ENCODE results near the gene STK11IP. TPM values are rescaled to one million over a fixed set of nuclear protein-coding genes. Genes with fewer than 3 reads are reported as not detected.

Gene STK11IP
- total RNA-seq, 4 donors from 2014 or later: 19.4 to 62.6 (median 51.5) TPM

DNA sequence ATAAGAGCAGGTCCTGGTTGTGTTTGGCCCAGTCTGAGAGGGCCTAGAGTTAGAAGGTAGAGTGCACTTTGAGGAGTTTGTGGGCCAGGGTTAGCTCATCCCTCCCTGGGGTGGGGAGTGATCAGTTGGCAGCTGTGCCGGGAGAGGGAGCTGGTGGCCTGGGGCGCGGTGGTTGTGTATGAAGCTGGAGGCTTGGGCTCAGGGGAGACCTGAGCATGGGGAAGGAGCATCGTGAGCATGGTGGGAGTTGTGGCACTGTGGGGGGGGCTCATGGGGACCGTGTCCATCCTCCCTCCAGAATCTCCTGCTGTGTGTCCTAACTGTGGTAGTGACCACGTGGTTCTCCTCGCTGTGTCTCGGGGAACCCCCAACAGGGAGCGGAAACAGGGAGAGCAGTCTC is 13.6 kb downstream of the STK11IP start:
- DNase-seq: no peak
- Histone ChIP-seq H3K9me3 (no peaks in the 10 kb centered on the region), H3K36me3 (peaks cover 0 to 72% (median 0%) of the 10 kb centered on the region in 3 donors), H3K27ac (no peak overlapping the region), H3K4me1 (peaks cover 0 to 6% (median 3%) of the 10 kb centered on the region in 4 donors), H3K27me3 (no peaks in the 10 kb centered on the region), H3K4me3 (no peak overlapping the region)
- TF ChIP-seq, protein P1, sequence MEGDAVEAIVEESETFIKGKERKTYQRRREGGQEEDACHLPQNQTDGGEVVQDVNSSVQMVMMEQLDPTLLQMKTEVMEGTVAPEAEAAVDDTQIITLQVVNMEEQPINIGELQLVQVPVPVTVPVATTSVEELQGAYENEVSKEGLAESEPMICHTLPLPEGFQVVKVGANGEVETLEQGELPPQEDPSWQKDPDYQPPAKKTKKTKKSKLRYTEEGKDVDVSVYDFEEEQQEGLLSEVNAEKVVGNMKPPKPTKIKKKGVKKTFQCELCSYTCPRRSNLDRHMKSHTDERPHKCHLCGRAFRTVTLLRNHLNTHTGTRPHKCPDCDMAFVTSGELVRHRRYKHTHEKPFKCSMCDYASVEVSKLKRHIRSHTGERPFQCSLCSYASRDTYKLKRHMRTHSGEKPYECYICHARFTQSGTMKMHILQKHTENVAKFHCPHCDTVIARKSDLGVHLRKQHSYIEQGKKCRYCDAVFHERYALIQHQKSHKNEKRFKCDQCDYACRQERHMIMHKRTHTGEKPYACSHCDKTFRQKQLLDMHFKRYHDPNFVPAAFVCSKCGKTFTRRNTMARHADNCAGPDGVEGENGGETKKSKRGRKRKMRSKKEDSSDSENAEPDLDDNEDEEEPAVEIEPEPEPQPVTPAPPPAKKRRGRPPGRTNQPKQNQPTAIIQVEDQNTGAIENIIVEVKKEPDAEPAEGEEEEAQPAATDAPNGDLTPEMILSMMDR (IDR thresholded peaks at IDR 0.05): no peak
- TF ChIP-seq POLR2A (IDR thresholded peaks at IDR 0.05): no peak

- Histone ChIP-seq H3K36me3 (peaks cover 0 to 64% (median 0%) of the 10 kb centered on the region in 3 donors), H3K9me3 (no peaks in the 10 kb centered on the region), H3K27me3 (no peaks in the 10 kb centered on the region), H3K4me1 (peaks cover 0 to 6% (median 3%) of the 10 kb centered on the region in 4 donors), H3K4me3 (no peak overlapping the region), H3K27ac (no peak overlapping the region)
- DNase-seq: no peak
- TF ChIP-seq, protein P1 (IDR thresholded peaks at IDR 0.05): no peak
- no peak for TF ChIP-seq POLR2A (IDR thresholded peaks at IDR 0.05)
These were observed 14.4 kb downstream of the STK11IP start for GRCh38 chr2:219611866-219612576.

DNA sequence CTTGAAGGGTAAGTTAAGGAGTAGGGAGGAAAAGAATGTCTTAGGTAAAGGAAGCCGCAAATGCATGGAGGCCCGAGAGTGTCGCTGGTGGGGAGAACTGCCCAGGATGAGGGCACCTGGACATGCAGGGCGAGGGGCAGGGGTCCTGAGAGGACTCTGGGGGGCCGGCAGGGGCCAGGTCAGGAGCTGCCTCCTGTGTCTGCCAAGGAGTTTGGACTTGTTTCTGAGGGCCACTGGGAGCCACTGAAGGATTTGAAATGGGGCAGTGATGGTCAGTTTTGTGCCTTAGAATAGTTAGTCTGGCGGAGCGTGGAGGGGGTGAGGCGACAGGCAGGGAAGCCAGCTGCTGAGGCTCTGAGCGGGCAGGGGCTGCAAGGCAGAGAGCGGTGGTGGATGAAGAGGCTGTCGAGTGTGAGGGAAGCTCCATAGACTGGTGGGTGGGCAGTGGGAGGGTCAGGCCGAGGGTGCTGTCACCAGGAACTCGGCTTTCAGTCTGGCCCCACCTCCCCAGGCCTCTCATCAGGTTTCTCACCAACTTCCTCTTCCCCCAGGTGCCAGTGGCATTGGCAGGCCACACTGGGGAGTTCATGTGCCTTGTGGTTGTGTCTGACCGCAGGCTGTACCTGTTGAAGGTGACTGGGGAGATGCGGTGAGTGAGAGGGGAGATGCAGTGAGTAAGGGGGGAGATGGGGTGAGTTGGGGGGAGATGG is 15.1 kb downstream of the STK11IP start:
- H3K36me3 ChIP-seq: peaks cover 0 to 57% (median 0%) of the 10 kb centered on the region in 3 donors
- H3K27ac ChIP-seq: no peak overlapping the region
- no peaks in the 10 kb centered on the region for H3K9me3 ChIP-seq
- no peak overlapping the region for H3K4me3 ChIP-seq
- TF ChIP-seq, protein P1 (IDR thresholded peaks at IDR 0.05): no peak
- no peak for TF ChIP-seq POLR2A (IDR thresholded peaks at IDR 0.05)
- H3K4me1 ChIP-seq: peaks cover 0 to 6% (median 3%) of the 10 kb centered on the region in 4 donors
- no peaks in the 10 kb centered on the region for H3K27me3 ChIP-seq
- peak in 2 of 3 donors; percentile 78 to 79 for DNase-seq

GRCh38 chr2:219613461-219614070 is 15.9 kb downstream of the STK11IP start:
- no peaks in the 10 kb centered on the region for H3K27me3 ChIP-seq
- peaks cover 0 to 6% (median 3%) of the 10 kb centered on the region in 4 donors for H3K4me1 ChIP-seq
- DNase-seq: no peak
- TF ChIP-seq, protein P1 (IDR thresholded peaks at IDR 0.05): no peak
- TF ChIP-seq POLR2A (IDR thresholded peaks at IDR 0.05): no peak
- peaks cover 0 to 49% (median 0%) of the 10 kb centered on the region in 3 donors for H3K36me3 ChIP-seq
- H3K9me3 ChIP-seq: no peaks in the 10 kb centered on the region
- no peak overlapping the region for H3K27ac ChIP-seq
- H3K4me3 ChIP-seq: no peak overlapping the region

DNA sequence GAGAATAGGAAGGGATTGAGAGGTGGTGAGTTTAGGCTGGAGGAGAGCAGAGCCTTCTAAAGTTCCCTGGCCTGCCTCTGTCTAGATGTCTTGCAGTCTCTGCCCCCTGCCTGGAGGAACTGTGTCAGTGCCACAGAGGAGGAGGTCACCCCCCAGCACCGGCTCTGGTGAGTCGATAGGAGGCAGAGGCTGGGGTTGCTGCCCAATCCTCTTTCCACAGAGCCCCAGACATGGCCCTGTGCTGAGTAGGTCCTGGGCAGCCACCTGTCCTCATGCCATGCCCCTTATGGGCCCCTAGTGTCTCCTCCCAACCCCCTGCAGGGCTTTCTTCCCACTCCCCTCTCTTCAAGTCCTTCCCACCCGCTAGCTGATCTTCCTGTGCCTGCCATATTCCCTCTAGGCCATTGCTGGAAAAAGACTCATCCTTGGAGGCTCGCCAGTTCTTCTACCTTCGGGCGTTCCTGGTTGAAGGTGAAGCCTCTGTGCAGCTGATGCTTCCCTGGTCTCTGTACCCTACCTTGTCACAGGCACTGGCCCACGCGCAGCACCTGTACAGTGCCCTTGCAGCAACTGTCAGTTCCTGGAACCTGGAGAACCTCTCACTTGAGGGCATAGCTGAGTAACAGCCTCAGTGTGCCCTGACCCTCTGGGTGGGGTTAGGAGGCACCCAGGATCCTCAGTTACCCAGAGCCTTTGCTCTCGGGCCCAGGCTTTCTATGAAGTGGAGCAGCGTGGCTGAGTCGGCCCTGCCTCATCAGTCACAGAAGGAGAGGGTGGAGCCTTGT is 16.6 kb downstream of the STK11IP start:
- no peak for DNase-seq
- H3K27me3 ChIP-seq: no peaks in the 10 kb centered on the region
- H3K9me3 ChIP-seq: no peaks in the 10 kb centered on the region
- H3K4me1 ChIP-seq: peaks cover 0 to 6% (median 3%) of the 10 kb centered on the region in 4 donors
- H3K4me3 ChIP-seq: no peak overlapping the region
- H3K36me3 ChIP-seq: peaks cover 0 to 42% (median 0%) of the 10 kb centered on the region in 3 donors
- TF ChIP-seq POLR2A (IDR thresholded peaks at IDR 0.05): no peak
- TF ChIP-seq, protein P1 (IDR thresholded peaks at IDR 0.05): no peak
- no peak overlapping the region for H3K27ac ChIP-seq
